Measurements from ENCODE around the gene USP6. TPM values are rescaled to one million over a fixed set of nuclear protein-coding genes. Genes with fewer than 3 reads are reported as not detected.
"Not testable (repeated sequence)": the region's sequence is repeated elsewhere in the genome, so short reads cannot be mapped to it uniquely, and the experiment has no call there.

USP6 gene
- polyA plus RNA-seq, 1 experiment = not detected

DNA sequence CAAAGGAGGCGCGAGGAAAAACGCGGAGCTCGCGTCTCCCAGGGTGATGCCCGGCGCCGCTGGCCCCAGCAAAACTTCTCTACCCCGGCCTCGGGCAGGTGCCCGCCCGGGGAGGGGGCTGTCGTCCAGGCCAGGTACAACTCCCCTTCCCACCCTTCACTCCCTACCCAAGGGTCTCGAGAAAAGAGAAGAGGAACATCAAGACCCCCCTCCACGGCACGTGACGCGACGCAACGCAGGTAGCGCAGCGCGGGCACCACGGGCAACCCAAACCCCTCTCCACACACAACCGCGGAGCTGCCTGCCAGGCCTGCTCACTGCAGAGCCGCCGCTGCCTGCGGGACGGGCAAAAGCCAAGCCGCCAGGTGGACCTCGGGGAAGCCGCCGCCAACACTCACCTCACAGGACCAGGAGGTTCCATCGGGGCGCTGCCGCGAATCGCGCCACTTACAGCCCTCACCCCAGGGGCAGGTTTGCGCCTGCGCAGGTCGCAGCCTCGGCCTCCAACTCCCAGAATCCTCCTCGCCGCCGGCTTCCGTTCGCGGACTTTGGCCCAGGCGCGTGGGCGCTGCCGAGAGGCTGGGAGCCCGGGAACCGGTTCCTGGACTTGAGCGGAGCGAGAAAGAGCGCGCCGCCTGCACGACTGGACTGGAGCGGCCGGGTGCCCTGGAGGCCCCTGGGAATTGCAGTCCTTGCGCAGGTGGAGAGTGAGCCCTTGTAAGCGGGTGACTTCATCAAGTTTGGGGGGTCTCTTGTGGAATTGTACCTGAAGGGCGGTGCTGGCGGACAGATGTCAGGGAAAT is 4.2 kb upstream of the USP6 start, which contains the start of gene ZNF232:
ZNF232 (minus strand) TSS at position 477 of the 803 bp plus-strand sequence; CDS start at position 421, 56 bp downstream.
- POLR2A ChIA-PET = interaction anchor here (0.5 kb wide), 1 partner anchor 183 kb away, joined by 6 read pairs; no protein-coding TSS in a partner anchor
- peak within 1 kb of the TSS; percentile 11 for H3K27ac ChIP-seq (ENCODE audit: low read depth, low read length)
- CTCF ChIA-PET = no interaction called here

DNA sequence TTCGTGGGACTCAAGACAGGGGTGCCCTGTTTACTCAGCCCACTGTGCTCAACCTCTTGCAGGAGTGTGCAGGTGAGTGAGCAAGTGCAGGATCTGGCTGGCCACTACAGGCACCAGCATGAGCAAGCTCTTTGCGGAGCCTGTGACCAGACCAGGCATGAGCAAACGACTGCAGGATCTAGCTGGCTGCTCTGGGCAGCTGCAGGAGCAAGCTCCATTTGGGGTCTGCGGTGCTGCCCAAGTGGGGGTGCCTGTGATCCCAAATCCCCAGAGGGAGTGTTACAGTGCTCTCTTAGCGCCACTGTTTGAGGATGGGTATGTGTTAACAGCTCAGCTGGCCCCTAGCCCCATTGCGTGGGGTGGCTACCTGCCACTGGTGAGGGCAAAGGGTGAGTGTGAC is 2.4 kb downstream of the USP6 start:
- Histone ChIP-seq H3K4me3 (ENCODE audit: low read depth, low read length) (no peak overlapping the region), H3K27ac (ENCODE audit: low read depth, low read length) (no peak overlapping the region), H3K9me3 (ENCODE audit: control insufficient read depth, insufficient read depth, low read length) (peaks cover 21% of the 10 kb centered on the region), H3K27me3 (ENCODE audit: control insufficient read depth, insufficient read depth, low read length) (peaks cover 30% of the 10 kb centered on the region)
- ChIA-PET POLR2A (no interaction called here), CTCF (no interaction called here)
- no peak for DNase-seq (ENCODE audit: low read depth, low spot score)
- TF ChIP-seq, protein P1, sequence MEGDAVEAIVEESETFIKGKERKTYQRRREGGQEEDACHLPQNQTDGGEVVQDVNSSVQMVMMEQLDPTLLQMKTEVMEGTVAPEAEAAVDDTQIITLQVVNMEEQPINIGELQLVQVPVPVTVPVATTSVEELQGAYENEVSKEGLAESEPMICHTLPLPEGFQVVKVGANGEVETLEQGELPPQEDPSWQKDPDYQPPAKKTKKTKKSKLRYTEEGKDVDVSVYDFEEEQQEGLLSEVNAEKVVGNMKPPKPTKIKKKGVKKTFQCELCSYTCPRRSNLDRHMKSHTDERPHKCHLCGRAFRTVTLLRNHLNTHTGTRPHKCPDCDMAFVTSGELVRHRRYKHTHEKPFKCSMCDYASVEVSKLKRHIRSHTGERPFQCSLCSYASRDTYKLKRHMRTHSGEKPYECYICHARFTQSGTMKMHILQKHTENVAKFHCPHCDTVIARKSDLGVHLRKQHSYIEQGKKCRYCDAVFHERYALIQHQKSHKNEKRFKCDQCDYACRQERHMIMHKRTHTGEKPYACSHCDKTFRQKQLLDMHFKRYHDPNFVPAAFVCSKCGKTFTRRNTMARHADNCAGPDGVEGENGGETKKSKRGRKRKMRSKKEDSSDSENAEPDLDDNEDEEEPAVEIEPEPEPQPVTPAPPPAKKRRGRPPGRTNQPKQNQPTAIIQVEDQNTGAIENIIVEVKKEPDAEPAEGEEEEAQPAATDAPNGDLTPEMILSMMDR (IDR thresholded peaks at IDR 0.05; ENCODE audit: low read depth, low read length) = no peak

More for the DNA sequence above, 4.2 kb upstream of the USP6 start, which contains the start of gene ZNF232:
- Histone ChIP-seq H3K27me3 (ENCODE audit: control insufficient read depth, insufficient read depth, low read length) (peaks cover 13% of the 10 kb centered on the region), H3K4me3 (ENCODE audit: low read depth, low read length) (peak within 1 kb of the TSS; percentile 96), H3K9me3 (ENCODE audit: control insufficient read depth, insufficient read depth, low read length) (peaks cover 36% of the 10 kb centered on the region)
- TF ChIP-seq, protein P1 (IDR thresholded peaks at IDR 0.05; ENCODE audit: low read depth, low read length) = no peak
- peak; percentile 72 for DNase-seq (ENCODE audit: low read depth, low spot score)

DNA sequence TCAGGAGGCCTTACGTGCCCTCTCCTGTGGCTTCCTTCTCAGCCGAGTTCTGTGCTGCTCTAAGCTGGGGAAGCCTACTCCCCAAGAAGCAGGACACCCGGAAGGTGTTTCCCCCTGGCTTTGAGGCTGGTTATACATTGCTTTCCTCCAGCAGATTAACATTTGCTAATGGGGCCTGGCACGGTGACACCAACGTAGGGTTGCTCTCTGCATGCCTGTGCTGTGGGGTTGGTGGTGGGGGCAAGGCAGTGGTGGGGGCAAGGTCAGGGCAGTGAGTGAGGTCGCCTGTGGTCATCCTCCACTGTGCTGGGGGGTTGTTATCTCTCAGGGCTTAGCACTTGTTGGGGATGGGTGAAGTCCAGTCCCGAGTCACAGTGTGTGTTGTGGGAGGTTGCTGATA is 4.2 kb downstream of the USP6 start:
- peaks cover 24% of the 10 kb centered on the region for H3K9me3 ChIP-seq (ENCODE audit: control insufficient read depth, insufficient read depth, low read length)
- no peak overlapping the region for H3K27ac ChIP-seq (ENCODE audit: low read depth, low read length)
- peaks cover 36% of the 10 kb centered on the region for H3K27me3 ChIP-seq (ENCODE audit: control insufficient read depth, insufficient read depth, low read length)
- DNase-seq (ENCODE audit: low read depth, low spot score) = no peak
- POLR2A ChIA-PET = no interaction called here
- CTCF ChIA-PET = no interaction called here
- TF ChIP-seq, protein P1 (IDR thresholded peaks at IDR 0.05; ENCODE audit: low read depth, low read length) = no peak
- no peak overlapping the region for H3K4me3 ChIP-seq (ENCODE audit: low read depth, low read length)

DNA sequence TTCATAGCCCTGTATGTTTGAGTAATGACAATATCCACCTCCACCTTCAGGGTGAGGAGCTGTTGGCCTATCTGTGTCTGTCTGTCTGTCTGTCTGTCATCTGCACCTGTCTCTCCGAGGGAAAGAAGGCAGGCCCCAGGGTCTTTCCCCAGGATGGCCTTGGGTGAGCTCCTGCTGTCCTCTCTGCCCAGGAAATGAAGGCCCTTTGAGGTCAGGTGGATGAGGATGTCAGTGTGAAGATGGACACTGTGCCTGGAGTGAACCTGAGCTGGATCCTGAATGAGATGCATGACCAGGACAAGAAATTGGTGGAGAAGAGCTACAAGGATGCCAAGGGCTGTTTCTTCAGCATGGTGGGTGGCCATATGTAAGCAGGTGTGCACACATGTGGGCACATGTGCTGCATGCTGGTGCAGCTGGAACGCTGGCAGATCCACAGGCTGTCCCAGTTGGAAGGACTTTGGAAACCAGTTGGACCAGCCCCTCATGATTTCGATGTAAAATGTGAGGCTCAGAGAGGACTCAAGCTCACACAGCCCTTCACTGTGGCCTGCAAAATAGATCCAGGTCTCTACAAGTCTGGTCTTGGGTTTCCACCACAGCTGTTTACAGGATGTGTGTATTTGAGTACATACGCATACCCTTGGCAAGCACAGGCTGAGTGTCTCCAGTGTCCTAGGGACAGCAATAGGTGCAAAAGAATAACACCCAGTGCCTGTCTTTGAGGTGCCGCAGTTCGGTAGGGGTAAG is 4.8 kb downstream of the USP6 start:
- H3K27ac ChIP-seq (ENCODE audit: low read depth, low read length); DNase-seq (ENCODE audit: low read depth, low spot score); H3K4me3 ChIP-seq (ENCODE audit: low read depth, low read length); CTCF ChIA-PET; POLR2A ChIA-PET: not testable (repeated sequence)
- H3K27me3 ChIP-seq (ENCODE audit: control insufficient read depth, insufficient read depth, low read length) = peaks cover 33% of the 10 kb centered on the region
- H3K9me3 ChIP-seq (ENCODE audit: control insufficient read depth, insufficient read depth, low read length) = peaks cover 19% of the 10 kb centered on the region

DNA sequence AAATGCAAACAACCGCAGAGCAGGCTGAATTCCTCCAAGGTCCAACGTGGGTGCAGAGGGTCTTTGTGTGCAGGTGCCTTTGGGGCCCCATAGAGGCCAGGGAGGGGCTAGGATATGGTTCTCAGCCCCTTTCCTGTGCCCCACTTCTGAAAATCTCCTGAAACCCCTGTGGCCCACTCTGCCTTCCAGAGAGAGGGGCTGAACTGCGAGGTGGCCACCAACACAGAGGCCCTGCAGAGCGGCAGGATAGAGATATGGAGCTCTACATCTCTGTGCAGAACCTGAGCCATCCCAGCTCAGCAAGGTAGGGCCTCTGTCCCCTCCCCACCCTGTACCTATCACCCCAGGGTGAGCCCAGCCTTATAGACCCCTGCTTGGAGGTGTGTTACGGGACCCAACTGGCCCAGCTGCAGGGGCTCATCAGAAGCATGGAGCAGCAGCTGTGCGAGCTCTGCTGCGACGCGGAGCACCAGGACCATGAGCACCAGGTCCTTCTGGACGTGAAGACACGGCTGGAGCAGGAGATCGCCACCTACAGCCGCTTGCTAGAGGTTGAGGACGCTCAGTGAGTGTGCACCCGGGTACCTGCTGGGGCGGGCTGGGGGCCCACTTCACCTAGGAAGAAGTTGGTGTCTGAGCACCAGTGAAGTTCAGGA is 5.5 kb downstream of the USP6 start:
- CTCF ChIA-PET = no interaction called here
- H3K27me3 ChIP-seq (ENCODE audit: control insufficient read depth, insufficient read depth, low read length) = peaks cover 26% of the 10 kb centered on the region
- no peak overlapping the region for H3K27ac ChIP-seq (ENCODE audit: low read depth, low read length)
- TF ChIP-seq, protein P1 (IDR thresholded peaks at IDR 0.05; ENCODE audit: low read depth, low read length) = no peak
- no peak overlapping the region for H3K4me3 ChIP-seq (ENCODE audit: low read depth, low read length)
- peaks cover 12% of the 10 kb centered on the region for H3K9me3 ChIP-seq (ENCODE audit: control insufficient read depth, insufficient read depth, low read length)
- POLR2A ChIA-PET = no interaction called here
- no peak for DNase-seq (ENCODE audit: low read depth, low spot score)

DNA sequence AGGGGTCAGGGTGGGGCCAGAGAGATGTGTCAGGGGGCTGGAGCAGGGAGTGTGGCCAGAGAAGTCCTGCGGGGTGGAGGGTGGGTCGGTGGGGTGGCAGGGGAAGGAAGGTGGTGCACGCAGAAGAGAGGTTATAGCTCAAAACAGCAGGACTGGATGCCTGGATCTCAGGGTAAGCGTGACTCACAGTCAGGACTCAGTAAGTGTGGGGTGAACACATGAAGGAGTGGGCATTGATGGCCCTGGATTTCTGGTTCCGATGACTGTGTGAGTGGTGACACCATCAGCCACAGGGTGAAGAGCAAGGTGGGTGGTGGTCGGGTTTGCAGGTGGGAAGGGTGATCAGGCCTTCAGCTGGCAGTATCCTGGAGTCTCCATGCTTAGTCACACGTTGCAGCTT is 6.2 kb downstream of the USP6 start:
- CTCF ChIA-PET; H3K27ac ChIP-seq (ENCODE audit: low read depth, low read length); DNase-seq (ENCODE audit: low read depth, low spot score); H3K9me3 ChIP-seq (ENCODE audit: control insufficient read depth, insufficient read depth, low read length): not testable (repeated sequence)
- Histone ChIP-seq H3K27me3 (ENCODE audit: control insufficient read depth, insufficient read depth, low read length) (peaks cover 19% of the 10 kb centered on the region), H3K4me3 (ENCODE audit: low read depth, low read length) (peak overlapping the region; percentile 56)
- POLR2A ChIA-PET = interaction anchor here (0.6 to 1.1 kb wide), 2 partner anchors 70 to 862 kb away, joined by 4 to 18 read pairs; no protein-coding TSS in a partner anchor

All from AG04450 (cell line).